GM21786 (cell line): Measurements from ENCODE around the gene ZNF208.
"Not testable (repeated sequence)": the region's sequence is repeated elsewhere in the genome, so short reads cannot be mapped to it uniquely, and the experiment has no call there.

Experiments
- ATAC-seq: cut with Tn5 transposase; IDR thresholded peaks from one replicate; pipeline ENCODE4 v1.9.1; 2021; ENCODE audit not compliant: unreplicated experiment

The ZNF208 gene

DNA sequence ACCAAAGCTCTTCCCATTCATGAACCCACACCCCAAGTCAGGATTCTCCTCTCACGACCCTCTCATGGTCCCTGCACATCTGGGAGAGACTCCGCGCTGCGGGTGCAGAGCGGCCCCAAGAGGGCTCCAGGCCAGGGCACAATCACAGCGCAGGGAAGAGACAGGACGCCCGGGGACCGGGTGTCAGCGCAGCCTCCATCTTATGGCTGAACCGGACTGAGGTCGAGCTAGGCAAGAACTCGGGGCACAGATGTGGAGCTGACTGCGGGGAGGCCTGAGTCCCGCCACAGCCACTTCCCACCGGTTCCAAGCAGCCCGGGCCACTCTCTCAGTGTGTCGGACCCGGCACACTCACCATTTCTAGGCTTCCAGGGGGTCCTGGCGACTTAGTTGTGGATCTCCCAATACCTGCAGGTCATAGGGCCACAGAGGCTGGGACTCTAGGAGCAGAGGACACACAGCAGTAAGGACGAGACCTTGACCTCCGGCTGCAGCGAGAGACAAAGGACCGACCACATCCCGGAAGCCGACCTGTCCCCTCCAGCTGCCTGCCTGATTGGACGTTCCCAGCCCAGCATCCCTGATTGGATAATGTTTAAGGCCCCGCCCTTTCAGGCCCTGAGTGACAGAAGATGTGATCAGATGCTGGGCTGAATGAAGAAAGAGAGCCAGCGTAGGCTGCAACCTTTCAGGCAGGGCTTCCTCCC lies at the start of gene ZNF208:
ZNF208 (minus strand) TSS at position 507 of the 707 bp plus-strand sequence; CDS start at position 358, 149 bp downstream.
- ATAC-seq, result peak; percentile 50

DNA sequence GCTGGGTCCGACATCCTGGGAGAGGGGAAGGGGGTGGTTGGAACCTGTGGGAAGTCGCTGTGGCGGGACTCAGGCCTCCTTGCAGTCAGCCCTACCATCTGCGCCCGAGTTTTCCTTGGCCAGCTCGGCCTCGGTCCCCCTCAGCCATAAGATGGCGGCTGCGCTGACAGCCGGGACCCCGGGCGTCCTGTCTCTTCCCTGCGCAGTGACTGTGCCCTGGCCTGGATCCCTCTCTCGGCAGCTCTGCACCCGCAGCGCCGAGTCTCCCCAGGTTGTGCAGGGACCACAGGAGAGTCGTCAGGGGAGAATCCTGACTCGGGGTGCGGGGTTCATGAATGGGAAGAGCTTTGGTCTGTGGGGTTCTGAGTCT lies 41.9 kb upstream of the ZNF208 start:
- ATAC-seq, result peak; percentile 33

GRCh38 chr19:22041151-22041550 lies 30.4 kb upstream of the ZNF208 start:
- ATAC-seq, result not testable (repeated sequence)

GRCh38 chr19:22030680-22031079 lies 19.9 kb upstream of the ZNF208 start:
- ATAC-seq, result no peak

GRCh38 chr19:22026687-22027086 lies 15.9 kb upstream of the ZNF208 start:
- ATAC-seq, result no peak

DNA sequence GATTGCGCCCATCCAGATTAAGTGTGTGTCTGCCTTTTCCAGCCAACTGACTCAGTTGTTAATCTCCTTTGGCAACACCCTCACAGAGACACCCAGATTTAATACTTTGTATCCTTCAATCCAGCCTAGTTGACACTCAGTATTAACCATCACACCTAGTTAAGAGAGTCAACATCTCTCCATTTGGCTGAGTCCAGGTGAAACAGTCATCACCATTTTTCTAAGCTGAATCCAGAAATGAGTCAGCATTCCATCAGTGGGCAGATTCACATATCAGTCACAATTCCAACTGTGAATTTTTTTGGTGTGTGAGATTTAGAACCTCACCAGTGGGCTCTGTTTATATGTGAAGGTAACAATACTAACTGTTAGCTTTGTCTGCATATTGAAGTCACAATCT lies 14.8 kb upstream of the ZNF208 start:
- ATAC-seq, result not testable (repeated sequence)

GRCh38 chr19:21970466-21970865 lies 40.3 kb downstream of the ZNF208 start:
- ATAC-seq, result no peak

- no peak for ATAC-seq
These were observed 63.0 kb downstream of the ZNF208 start for GRCh38 chr19:21947775-21948174.

GRCh38 chr19:21940684-21941083 lies 70.1 kb downstream of the ZNF208 start:
- no peak for ATAC-seq

GRCh38 chr19:21934593-21934992 lies 76.2 kb downstream of the ZNF208 start:
- no peak for ATAC-seq

- no peak for ATAC-seq
These were observed 76.6 kb downstream of the ZNF208 start for GRCh38 chr19:21934131-21934530.

DNA sequence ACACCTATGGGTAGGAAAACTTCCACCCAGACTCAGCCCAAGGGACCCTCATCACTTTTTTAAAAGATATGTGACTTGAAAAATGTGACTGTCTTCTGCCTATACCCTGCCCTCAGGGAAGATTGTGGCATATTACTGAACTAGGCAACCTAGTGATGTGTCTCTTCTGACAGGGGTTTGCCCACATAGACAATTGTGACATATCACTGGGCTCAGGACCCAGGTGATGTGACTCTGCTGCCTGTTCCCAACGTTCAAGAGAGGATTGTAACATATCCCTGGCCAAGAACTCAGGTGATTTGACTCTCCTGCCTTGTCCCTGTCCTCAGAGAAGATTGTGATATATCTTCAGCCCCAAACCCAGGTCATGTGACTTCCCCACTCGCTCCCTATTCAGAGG lies 88.5 kb downstream of the ZNF208 start:
- ATAC-seq, result no peak

DNA sequence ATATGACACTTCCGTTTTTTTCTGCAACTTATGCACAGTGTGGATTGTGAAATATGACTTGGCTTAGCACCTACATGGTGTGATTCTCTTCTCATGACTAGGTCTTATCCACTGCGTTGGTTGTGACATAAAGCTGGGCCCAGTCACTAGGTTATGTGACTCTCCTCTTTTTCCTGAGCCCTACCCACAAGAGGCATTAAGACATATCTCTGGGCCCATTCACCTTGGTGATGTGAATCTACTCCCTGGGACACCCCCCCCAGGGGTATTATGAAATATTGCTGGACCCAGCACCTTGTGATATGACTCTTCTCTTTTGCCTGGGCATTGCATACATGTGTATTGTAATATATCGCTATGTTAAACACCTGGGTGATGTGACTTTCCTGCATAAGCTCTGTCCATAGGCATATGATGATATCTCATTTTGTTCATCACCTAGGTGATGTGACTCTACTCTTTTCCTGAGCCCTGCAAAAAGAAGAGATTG lies 89.0 kb downstream of the ZNF208 start:
- no peak for ATAC-seq

DNA sequence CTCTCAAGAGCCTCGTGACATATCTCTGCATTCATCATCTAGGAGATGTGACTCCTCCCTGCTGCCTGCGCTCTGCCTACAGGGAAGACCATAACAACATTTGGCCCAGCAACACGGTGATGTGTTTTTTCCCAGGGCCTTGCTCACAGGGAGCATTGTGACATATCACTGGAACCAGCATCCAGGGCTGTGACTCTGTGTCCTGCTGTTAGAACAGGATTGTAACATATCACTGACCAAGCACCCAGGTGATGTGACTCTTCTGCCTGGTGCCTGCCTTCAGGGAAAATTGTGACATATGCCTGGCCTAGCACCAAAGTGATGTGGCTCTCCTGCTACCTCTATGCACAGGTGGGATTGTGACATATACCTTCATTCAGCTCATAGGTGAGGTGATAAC lies 95.3 kb downstream of the ZNF208 start:
- no peak for ATAC-seq

DNA sequence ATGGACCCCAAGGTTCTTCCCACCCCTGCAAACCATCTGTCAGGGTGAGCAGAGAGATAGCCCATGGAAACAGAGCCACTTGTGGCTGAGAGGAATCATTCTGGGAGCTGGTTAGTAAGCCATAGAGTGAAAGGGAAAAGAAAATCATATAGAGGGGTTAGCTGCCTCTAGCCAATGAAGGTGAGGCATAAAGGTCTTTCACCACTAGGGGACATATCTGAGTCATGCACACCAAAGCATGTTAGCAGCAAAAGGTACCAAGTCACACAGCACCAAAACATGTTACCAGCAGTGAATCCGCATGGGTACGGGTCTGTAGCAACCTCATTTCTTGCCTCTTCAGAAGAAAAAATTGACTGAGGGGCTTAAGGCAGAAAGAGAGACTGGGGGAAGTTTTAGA lies 98.1 kb downstream of the ZNF208 start:
- ATAC-seq, result no peak

DNA sequence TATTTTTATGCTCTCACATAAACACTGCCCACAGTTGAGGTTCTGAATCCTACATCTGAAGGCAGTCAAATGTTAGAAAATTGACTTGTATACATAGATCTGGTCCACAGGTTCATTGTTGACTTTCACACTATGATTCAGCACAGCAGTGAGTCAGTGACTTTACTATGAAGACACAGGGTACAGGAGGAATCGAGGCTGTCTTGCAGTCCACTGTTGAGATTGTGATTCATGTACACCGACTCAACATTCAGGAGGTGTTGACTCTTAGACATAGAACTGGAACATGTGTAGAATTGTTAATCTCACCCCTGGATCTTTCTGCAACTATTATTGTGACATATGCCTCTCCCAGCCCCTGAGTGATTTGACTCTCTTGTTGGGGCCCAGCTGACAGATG lies 100.4 kb downstream of the ZNF208 start:
- ATAC-seq, result no peak

GRCh38 chr19:21908066-21908465 lies 102.7 kb downstream of the ZNF208 start:
- no peak for ATAC-seq

DNA sequence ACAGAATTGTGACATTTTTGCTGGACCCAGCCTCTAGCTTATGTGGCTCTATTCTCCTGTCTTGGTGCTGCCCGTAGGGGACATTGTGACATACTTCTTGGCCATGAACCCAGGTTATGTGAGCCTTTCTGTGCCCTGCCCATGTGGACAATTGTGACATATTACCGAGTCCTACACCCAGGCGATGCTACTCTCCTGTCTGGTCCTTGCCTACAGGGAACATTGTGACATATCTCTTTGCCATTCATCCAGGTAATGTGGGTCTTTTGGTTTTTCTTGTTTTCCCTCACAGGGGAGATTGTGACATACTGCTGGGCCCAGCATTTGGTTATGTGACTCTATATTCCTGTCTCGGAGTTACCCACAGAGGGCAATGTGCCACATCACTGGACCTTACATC lies 103.2 kb downstream of the ZNF208 start:
- no peak for ATAC-seq

DNA sequence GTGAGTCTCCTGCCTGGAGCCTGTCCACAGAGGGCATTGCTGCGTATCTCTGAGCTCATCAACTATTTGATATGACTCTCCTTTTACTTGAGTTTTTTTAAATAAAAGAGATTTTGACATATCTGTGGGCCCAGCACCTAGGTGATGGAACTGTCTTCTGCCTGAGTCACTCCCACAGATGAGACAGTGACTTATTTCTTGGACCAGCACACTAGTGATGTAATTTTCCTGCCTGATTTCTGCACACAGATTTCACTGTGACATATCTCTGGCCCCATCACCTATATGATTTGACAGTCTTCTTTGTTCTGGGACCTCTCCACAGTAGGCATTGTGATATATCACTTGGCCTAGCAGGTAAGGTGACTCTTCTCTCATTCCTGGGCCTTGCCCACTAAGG lies 108.2 kb downstream of the ZNF208 start:
- ATAC-seq, result no peak

- no peak for ATAC-seq
These were observed 108.9 kb downstream of the ZNF208 start for GRCh38 chr19:21901861-21902260.

DNA sequence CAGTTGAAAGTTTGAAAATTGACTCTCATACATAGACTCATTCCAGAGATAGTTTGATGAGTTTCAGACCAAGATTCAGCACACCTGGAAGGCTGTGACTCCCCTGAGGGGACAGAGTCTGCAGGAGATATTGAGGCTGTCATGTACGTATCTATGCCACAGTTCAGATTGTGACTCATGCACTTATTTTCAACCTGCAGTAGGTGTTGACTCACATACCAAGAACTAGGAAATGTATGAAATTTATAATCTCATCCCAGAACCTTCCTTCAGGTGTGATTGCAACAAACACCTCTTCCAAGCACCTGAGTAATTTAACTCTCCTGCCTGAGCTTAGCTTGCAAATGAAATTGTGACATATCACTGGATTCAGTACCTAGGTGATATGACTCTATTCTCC lies 110.3 kb downstream of the ZNF208 start:
- no peak for ATAC-seq

- no peak for ATAC-seq
These were observed 119.7 kb downstream of the ZNF208 start for GRCh38 chr19:21891086-21891485.

DNA sequence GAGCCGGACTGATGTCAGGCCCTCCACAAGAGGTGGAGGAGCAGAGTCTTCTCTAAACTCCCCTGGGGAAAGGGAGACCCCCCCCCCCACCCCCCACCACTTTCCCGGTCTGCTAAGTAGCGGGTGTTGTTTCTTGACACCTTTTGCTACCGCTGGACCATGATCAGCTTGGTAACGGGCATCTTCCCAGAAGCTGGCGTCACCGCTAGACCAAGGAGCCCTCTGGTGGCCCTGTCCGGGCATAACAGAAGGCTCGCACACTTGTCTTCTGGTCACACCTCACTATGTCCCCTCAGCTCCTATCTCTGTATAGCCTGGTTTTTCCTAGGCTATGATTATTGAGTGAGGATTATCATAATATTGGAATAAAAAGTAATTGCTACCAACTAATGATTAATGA lies 120.7 kb downstream of the ZNF208 start:
- not testable (repeated sequence) for ATAC-seq
